NB4 (cell line): ENCODE data around the gene ST3GAL4.

Source experiments
- CTCF ChIP-seq: IDR thresholded peaks from one replicate; pipeline ENCODE4 v1.5.1; 2012; ENCODE audit warnings: low read depth, low read length
- MAX ChIP-seq: IDR thresholded peaks from 2 replicates; pipeline ENCODE4 v1.6.1; 2011; ENCODE audit warnings: low read depth, low read length
- POLR2A ChIP-seq: IDR thresholded peaks from 2 replicates; pipeline ENCODE4 v1.6.1; 2011; ENCODE audit warnings: mild to moderate bottlenecking; ENCODE audit not compliant: insufficient read length; ENCODE audit errors: extremely low read depth

GRCh38 chr11:126413843-126414405 lies 58.4 kb downstream of the ST3GAL4 start:
- TF ChIP-seq CTCF, result no peak
- no peak for TF ChIP-seq MAX
- no peak for TF ChIP-seq POLR2A
